HG03066 (cell line): ENCODE measurements around the gene CRYGC.
"Not testable (repeated sequence)": the region's sequence is repeated elsewhere in the genome, so short reads cannot be mapped to it uniquely, and the experiment has no call there.

Source experiments
- ATAC-seq: cut with Tn5 transposase; IDR thresholded peaks from one replicate; pipeline ENCODE4 v1.9.1; 2021; ENCODE audit warnings: low read depth; ENCODE audit not compliant: unreplicated experiment

CRYGC gene

DNA sequence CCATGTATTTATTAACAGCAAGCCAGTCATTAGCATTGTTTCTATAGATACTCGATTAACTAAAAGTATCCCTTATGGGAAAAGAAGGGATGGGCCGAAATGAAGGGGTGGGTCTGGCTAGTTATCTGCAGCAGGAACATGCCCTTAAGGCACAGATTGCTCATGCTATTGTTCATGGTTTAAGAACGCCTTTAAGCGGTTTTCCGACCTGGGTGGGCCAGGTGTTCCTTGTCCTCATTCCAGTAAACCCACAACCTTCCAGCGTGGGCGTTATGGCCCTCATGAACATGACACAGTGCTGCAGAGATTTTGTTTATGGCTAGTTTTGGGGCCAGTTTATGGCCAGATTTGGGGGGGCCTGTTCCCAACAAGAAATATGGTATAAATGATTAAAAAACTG lies 8.7 kb upstream of the CRYGC start:
- ATAC-seq, result not testable (repeated sequence)

DNA sequence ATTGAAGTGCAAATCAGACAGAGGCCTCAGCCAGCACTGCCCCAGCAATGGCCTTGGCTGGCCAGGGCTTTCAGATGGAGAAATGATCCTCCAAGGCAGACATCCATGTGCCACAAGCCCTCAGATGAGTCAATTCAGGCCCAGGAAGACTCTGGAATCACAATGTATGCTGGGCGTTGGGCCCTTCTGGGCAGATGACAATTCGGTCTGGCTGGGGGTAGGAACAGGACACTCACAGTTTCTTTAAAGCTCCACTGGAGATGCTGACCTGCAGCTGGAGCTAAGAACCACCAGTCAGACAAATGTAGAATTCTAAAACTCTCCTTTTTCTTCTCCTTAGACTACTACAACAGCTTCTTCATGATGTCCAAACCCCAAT lies 7.1 kb upstream of the CRYGC start:
- ATAC-seq, result no peak

DNA sequence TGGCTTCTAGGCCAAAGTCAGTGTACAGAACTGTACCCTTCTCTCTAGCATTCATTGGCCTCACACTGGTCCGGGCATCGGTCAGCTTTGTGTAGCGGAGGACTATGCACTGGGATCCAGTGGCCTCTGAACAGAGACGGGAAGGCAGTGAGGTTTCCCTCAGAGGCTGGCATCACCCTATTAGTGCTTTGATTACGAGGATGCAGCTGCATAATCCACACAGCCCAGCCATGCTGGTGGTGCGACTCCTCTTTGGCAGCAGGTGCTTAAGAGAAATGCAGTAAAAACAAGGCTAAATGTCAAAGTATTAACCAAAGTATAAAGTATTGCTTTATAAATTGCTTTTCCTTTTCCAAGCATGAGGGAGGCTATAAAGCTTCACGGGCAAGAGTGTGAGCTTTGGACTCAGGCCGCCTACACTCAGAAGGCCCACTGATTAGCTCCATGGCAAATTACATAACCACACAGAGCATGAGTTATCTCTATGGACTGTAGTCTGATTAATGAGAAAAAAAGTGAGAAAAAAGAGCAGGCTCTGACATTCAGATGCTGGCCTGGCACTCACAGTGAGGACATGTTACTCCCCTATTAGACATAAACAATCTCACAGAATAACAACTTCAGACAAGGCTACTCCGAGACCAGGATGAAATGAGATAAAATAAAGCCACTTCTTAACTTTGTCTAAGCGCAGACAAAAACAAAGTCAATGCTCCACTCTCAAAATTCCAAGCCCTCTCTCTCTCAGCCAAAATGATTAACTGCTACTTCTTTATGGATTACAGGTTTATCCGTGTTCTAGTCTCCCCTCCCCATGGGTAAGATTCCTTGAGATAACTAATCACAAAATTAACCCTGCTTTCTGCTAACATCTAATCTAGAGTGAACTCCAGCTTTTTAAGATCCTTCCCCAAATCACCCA lies 6.4 kb upstream of the CRYGC start:
- ATAC-seq, result no peak

DNA sequence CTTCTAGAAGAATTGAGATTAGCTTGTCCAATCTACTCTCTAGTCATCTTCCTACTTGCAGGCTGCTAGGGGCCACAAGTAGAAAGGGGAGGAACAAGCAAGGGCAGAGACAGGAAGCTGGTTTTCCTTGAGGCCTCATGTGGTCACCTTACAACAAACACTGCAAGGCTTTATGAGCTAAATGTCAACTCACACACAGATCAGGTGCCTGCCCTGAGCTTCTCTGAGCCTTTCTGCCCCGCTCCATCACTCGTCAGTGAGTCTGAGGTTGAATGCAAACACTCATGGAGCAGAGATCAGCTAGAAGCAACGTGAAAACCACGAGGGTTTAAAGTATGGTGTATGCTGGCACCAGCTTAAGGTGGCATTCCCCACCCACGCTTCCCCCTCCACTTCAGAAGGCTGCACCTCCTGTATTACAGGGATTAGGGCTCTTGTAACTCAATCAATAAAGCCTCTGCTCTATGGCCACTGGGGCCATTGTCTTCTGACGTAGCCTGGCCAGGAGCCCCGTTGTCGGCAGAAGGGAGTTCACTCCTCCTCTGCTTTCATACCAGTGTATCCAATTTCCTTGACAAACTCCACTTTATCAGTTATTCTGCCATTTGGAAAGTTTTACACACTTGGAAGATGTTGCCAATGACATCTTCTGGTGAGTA lies 5.4 kb upstream of the CRYGC start:
- no peak for ATAC-seq

DNA sequence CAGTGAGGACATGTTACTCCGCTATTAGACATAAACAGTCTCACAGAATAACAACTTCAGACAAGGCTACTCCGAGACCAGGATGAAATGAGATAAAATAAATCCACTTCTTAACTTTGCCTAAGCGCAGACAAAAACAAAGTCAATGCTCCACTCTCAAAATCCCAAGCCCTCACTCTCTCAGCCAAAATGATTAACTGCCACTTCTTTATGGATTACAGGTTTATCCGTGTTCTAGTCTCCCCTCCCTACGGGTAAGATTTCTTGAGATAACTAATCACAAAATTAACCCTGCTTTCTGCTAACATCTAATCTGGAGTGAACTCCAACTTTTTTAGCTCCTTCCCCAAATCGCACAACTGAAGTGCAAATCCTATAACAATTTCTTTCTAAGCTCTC lies 1.1 kb upstream of the CRYGC start:
- ATAC-seq, result no peak

DNA sequence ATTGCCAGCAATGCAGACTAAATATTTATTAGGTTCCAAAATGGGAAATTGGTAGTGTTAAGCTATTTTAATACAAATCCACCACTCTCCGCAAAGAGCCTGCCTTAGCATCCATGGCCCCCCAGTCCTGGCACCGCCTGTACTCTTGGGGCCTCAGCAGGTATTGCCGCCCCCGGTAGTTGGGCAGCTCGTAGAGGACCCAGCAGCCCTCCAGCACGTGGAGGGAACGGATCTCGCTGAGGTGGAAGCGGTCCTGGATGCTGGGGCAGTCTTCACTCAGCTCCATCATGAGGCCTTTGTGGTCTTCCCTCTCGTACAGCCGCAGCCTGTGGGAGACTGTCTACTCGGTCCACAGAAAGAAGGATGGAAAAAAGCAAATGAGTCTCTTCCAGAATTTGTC lies 1.5 kb downstream of the CRYGC start:
- no peak for ATAC-seq

DNA sequence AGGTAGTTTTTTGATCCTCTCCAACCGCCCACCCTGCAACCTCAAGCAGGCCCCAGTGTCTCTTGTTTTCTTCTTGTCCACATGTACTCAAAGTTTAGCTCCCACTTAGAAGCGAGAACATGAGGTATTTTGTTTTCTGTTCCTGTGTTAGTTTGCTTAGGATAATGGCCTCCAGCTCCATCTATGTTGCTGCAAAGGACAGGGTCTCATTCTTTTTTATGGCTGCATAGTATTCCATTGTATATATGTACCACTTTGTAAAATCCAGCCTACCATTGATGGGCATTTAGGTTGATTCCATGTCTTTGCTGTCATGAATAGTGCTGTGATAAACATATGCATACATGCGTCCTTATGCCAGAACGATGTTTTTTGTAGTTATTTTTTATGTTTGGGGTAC lies 2.5 kb downstream of the CRYGC start:
- no peak for ATAC-seq

DNA sequence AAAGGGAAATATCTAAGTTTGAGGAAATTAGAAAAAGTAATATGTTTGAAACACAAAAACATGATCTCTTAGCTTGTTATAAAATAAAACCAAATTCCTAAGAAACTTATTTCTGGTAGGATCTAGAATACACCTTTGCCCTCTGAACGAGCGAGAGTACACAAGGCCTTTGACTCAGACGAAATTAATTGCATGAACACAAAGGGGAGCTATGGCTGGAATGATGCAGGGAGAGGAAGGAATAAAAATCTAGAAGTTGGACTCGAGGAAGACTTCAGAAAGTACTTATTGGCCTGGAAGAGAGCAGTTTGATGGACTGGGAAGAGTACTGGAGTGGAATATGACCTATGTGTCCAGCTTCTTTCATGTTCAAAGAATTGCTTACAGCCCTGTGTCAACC lies 4.4 kb downstream of the CRYGC start:
- no peak for ATAC-seq

DNA sequence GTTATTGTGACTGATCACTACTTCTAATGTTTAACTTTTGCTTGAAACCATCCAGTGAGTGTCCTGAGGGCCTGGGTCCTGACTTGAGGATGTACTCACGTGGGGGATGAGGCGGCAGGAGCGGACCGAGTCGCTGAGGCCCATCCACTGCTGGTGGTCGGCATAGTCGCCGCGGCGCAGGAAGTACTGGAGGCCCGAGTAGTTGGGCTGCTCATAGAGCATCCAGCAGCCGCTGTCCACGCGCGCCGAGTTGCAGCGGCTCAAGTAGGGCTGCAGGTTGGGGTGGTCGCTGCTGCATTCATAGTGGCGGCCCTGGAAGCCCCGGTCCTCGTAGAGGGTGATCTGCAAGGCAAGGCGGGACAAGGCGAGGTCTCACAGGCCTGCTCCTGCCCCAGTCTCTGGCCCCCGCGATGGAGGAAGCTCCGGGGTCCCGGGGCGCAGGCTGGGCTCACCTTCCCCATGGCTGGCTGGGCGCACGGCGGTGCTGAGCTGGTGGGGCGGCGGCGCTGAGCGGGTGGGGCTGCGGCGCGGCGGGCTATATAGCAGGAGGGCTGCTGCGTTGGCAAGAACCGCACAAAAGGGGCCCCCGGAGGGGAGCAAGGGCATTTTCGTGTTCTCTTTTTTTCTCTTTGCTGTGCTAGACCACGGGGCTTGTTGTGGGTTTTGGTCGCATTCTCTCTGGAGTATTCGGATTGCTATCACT lies 5.5 kb downstream of the CRYGC start, which contains the start of gene CRYGD:
CRYGD (minus strand) TSS at position 512 of the 703 bp plus-strand sequence; CDS start at position 461, 51 bp downstream.
- not testable (repeated sequence) for ATAC-seq

DNA sequence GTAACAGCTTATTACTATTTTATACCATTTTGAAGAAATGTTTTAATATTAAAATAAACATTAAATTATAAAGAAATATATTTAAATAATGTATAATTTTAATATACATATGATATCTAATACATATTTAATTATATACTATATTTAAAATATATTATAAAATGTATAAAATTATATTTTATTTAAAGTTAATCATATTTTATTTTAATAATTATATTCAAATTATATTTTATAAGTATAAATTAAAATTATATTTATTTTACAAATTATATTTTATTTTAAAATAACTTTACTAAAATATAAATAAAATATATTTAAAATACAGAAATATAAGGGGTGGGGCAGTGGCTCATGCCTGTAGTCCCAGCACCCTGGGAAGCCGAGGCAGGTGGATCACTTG lies 7.4 kb downstream of the CRYGC start:
- no peak for ATAC-seq

DNA sequence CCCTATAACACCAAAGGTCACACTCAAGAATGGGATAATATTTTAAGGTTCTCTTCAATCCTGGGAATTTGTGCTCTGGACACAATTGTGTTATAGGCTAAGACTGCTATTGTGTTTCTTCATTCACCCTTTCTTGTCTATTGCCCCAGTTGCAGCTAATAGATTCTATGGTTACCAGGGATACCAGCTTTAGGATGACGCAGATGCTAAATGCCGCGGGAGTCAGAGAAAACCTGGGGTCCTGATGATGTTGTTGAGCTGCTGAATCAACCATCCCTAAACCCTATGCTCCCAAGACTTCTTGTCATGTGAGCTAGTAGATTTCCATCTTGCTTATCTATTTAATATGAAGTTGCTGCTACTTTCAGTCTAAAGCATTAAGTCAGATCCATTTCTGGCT lies 10.7 kb downstream of the CRYGC start:
- no peak for ATAC-seq

DNA sequence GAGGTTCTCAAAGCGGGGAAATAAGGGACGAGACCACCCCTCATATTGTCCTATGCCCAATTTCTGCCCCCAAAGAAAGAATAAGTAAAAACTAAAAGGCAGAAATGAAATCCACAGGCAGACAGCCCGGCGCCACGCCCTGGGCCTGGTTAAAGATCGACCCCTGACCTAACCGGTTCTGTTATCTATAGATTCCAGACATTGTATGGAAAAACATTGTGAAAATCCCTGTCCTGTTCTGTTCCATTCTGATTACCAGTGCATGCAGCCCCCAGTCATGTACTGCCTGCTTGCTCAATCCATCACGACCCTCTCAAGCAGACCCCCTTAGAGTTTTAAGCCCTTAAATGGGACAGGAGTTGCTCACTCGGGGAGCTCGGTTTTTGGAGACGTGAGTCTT lies 12.2 kb downstream of the CRYGC start:
- not testable (repeated sequence) for ATAC-seq

DNA sequence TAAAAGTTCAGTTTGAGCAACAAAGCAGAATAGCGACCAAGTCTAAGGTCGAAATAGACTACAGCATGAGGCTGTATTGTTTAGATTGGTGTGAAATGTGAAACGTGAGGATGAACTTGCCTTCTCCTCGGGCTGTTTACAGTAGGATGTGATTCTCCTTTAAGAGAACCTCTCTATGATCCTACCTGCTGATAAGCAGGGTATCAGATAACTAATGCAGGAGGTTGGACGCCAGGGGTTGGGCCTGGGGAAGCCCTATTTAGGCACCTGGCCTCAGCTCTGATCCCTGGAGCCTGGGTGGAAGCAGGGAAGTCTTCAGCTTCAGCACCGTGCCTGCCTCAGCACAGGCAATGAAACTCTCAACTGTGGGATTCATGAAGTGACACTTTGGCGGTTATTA lies 16.7 kb downstream of the CRYGC start:
- ATAC-seq, result no peak

DNA sequence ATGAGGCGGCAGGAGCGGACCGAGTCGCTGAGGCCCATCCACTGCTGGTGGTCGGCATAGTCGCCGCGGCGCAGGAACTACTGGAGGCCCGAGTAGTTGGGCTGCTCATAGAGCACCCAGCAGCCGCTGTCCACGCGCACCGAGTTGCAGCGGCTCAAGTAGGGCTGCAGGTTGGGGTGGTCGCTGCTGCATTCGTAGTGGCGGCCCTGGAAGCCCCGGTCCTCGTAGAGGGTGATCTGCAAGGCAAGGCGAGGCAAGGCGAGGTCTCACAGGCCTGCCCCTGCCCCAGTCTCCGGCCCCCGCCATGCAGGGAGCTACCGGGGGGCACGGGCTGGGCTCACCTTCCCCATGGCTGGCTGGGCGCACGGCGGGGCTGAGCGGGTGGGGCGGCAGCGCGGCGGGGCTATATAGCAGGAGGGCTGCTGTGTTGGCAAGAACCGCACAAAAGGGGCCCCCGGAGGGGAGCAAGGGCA lies 17.3 kb downstream of the CRYGC start:
- ATAC-seq, result not testable (repeated sequence)

DNA sequence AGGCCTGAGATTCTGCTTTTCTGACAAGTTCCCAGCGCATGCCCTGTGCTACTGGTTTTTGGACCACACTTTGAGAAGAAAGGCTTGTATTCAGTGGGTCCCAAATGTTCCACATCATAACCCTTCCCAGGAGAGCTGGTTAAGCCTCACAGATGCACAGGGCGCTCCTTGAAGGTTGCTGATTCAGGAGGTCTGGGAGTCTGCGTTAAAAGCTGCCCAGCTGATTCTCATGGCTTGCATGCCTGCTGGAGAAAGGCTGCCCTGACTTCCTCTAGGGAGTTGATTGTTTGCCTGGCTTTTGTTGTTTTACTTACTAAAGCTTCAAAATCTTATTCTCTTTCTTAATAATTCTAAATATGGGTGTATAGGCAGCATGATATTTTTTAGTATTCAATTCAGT lies 26.0 kb downstream of the CRYGC start:
- no peak for ATAC-seq

DNA sequence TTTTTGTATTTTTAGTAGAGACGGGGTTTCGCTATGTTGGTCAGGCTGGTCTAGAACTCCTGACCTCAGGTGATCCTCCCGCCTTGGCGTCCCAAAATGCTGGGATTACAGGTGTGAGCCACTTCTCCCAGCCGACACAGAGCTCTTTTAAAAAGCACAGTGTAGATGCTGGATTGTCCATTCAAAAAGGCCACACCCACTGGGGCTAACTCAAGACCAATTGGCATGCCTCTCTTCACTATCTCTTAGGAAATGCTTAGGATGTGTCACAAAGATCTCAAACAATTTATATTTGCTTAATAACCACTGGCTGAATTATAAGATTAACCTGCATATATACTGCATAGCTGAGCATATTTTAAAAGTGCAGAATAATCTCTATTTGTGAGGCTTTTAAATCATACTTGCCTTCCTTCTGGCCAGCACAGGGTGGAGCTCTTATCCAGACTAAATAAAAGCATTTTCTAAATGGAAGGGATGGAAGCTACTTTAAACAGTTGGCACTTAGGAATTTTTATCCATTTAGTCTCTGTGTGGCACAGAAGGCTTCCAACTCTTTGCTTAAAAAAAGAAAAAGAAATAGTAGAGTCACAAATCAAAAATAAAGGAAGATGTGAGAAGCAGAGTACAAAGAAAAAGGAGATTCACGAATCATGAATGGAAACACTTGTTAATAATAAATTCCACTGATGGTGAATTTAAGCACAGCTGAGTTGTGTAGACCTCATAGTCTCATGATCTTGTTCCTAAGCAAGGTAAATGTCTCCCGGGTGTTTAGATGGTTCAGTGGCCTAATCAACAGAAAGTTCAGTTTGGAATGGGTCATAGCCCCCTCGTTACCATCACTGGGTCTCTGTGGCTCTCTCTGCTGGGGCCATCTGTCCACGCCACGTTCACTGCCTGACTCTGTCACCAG lies 27.7 kb downstream of the CRYGC start:
- ATAC-seq, result no peak

DNA sequence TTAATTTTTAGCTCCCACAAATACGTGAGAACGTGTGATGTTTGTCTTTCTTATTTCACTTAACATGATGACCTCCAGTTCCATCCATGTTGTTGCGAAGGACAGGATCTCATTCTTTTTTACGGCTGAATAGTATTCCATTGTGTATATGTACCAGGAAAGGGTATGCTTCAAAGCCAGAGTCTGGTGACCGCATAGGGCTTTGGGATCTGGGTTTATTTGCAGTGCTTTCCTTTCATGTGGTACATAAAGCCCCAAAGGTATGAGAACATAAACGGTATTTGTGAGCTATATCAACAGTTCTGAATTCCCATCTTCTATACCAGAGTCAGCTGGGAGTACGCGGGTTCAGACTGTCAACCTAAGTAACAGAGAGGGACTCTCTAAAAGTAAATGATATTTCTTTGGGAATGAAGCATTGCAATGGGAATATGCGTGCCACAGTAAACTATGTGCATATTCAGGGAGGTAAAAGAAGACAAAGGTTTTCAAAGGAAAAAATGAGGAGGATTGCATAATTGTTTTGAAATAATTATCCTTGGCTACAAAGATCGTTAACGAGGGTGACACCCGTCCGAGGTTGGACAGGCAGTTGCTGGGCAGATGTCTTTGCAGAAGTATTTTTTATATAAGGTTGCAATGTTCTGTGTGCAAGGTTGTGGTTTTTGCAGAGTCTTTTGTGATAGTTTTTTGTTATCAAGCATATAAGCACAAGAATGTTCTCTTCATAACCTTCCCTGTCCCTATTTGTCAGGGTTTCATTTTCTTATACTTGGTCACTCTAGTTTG lies 29.8 kb downstream of the CRYGC start:
- ATAC-seq, result no peak

DNA sequence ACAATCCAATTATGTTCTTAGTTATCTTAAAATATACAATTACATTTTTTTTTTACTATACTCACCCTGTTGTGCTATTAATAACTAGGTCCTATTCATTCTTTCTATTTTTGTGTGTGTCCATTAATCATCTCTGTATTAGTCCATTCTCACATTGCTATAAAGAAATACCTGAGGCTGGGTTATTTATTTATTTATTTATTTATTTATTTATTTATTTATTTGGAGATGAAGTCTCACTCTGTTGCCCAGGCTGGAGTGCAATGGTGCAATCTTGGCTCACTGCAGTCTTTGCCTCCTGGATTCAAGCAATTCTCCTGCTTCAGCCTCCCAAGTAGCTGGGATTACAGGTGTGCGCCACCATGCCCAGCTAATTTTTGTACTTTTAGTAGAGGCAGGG lies 30.9 kb downstream of the CRYGC start:
- ATAC-seq, result not testable (repeated sequence)

DNA sequence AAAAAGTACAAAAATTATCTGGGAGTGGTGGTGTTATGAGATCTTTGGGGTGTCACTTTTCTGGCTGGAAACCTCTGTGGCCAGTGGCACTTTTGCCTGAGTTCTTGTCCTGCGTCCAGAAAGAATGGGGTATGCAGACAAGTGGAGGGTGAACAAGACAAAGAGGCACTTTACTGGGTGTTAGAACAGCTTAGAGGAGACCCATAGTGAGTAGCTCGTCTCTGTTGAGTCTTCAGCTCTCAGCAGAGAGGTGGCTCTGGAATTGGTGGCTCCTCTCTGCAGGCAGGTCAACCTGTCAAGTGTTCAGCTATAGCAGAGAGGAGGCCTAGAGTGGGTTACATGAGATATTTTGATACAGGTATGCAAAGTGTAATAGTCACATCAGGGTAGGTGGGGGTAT lies 31.4 kb downstream of the CRYGC start:
- no peak for ATAC-seq
